ENCODE data around the gene KCTD21. TPM values are rescaled to one million over a fixed set of nuclear protein-coding genes. Genes with fewer than 3 reads are reported as not detected.

Gene KCTD21
- total RNA-seq, 1 donor from 2014 or later: 0.90 TPM

DNA sequence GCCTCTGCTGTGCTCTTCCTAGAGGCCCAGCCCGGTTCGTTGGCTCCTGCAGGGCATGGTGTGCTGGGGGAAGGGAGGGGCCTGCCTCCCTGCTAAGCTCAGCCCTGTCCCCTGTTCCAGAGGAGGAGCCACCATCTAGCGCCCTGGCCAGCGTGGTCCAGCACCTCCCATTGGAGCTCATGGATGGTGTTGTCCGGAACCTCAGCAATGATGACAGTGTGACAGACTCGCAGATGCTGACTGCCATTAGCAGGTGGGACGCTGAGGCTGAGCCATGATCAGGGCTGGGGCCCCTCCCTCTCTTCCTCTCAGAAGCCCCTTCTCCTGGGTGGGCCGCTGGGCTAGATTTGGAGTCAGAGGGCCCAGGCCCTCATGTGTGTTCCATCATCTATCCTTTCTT, 9.4 kb upstream of the KCTD21 start:
- Histone ChIP-seq H3F3A (ENCODE audit: low read depth) (no peaks in the 10 kb centered on the region), H3K4me2 (no peak overlapping the region), H3K27ac (no peak overlapping the region), H3K4me1 (no peaks in the 10 kb centered on the region), H3K4me3 (no peak overlapping the region), H3K9ac (no peak overlapping the region), H3K27me3 (no peaks in the 10 kb centered on the region), H3K36me3 (no peaks in the 10 kb centered on the region), H3K9me3 (ENCODE audit: low read depth) (no peaks in the 10 kb centered on the region), H4K20me1 (ENCODE audit: low read depth) (no peaks in the 10 kb centered on the region), H2AFZ (replicated peaks) (no peak overlapping the region), H3K79me2 (ENCODE audit: low read depth) (no peaks in the 10 kb centered on the region)
- TF ChIP-seq EZH2 (IDR thresholded peaks at IDR 0.05): no peak
- TF ChIP-seq, protein P1, sequence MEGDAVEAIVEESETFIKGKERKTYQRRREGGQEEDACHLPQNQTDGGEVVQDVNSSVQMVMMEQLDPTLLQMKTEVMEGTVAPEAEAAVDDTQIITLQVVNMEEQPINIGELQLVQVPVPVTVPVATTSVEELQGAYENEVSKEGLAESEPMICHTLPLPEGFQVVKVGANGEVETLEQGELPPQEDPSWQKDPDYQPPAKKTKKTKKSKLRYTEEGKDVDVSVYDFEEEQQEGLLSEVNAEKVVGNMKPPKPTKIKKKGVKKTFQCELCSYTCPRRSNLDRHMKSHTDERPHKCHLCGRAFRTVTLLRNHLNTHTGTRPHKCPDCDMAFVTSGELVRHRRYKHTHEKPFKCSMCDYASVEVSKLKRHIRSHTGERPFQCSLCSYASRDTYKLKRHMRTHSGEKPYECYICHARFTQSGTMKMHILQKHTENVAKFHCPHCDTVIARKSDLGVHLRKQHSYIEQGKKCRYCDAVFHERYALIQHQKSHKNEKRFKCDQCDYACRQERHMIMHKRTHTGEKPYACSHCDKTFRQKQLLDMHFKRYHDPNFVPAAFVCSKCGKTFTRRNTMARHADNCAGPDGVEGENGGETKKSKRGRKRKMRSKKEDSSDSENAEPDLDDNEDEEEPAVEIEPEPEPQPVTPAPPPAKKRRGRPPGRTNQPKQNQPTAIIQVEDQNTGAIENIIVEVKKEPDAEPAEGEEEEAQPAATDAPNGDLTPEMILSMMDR (IDR thresholded peaks at IDR 0.05): no peak
- TF ChIP-seq EZH2phosphoT487 (IDR thresholded peaks at IDR 0.05): no peak
- no peak for DNase-seq (ENCODE audit: low spot score)
- H3K36me3 Mint-ChIP-seq: peaks cover 11% of the 10 kb centered on the region
- H3K27me3 Mint-ChIP-seq (ENCODE audit: insufficient read depth, low read depth): peaks cover 5% of the 10 kb centered on the region
- H3K27ac Mint-ChIP-seq: no peak overlapping the region
- no peak overlapping the region for H3K4me3 Mint-ChIP-seq
- H3K9me3 Mint-ChIP-seq: no peaks in the 10 kb centered on the region
- H3K4me1 Mint-ChIP-seq: peaks cover 16% of the 10 kb centered on the region

DNA sequence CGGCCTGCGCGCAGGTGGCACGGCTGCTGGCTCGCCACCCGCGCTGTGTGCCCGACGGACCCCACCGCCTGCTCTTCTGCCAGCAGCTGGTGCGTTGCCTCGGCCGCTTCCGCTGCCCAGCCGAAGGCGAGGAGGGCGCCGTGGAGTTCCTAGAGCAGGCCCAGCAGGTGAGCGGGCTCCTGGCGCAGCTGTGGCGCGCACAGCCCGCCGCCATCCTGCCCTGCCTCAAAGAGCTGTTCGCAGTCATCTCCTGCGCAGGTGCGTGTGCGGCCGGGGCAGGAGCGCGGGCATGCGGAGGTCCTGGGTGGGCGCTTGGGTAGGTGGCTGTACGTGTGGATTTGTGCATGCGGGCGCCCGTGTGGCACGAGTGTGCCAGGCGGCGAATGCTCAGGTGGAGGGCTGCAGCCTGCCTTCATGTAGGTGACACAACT, 8.2 kb upstream of the KCTD21 start:
- no peak overlapping the region for H3K4me3 Mint-ChIP-seq
- Histone ChIP-seq H2AFZ (replicated peaks) (no peak overlapping the region), H4K20me1 (ENCODE audit: low read depth) (no peaks in the 10 kb centered on the region), H3K27me3 (no peaks in the 10 kb centered on the region), H3K4me3 (no peak overlapping the region), H3F3A (ENCODE audit: low read depth) (no peaks in the 10 kb centered on the region), H3K9ac (no peak overlapping the region), H3K4me2 (no peak overlapping the region), H3K27ac (no peak overlapping the region), H3K9me3 (ENCODE audit: low read depth) (no peaks in the 10 kb centered on the region), H3K4me1 (no peaks in the 10 kb centered on the region), H3K79me2 (ENCODE audit: low read depth) (no peaks in the 10 kb centered on the region), H3K36me3 (no peaks in the 10 kb centered on the region)
- peaks cover 8% of the 10 kb centered on the region for H3K36me3 Mint-ChIP-seq
- TF ChIP-seq EZH2 (IDR thresholded peaks at IDR 0.05): no peak
- TF ChIP-seq, protein P1 (IDR thresholded peaks at IDR 0.05): no peak
- no peak for TF ChIP-seq EZH2phosphoT487 (IDR thresholded peaks at IDR 0.05)
- peaks cover 22% of the 10 kb centered on the region for H3K4me1 Mint-ChIP-seq
- DNase-seq (ENCODE audit: low spot score): no peak
- no peaks in the 10 kb centered on the region for H3K9me3 Mint-ChIP-seq
- peaks cover 5% of the 10 kb centered on the region for H3K27me3 Mint-ChIP-seq (ENCODE audit: insufficient read depth, low read depth)
- H3K27ac Mint-ChIP-seq: no peak overlapping the region

- Histone ChIP-seq H3K9me3 (ENCODE audit: low read depth) (no peaks in the 10 kb centered on the region), H2AFZ (replicated peaks) (no peak overlapping the region), H3K36me3 (no peaks in the 10 kb centered on the region), H3K4me2 (no peak overlapping the region), H3K79me2 (ENCODE audit: low read depth) (no peaks in the 10 kb centered on the region), H3K4me1 (no peaks in the 10 kb centered on the region), H3K4me3 (no peak overlapping the region), H4K20me1 (ENCODE audit: low read depth) (no peaks in the 10 kb centered on the region), H3K9ac (no peak overlapping the region), H3F3A (ENCODE audit: low read depth) (no peaks in the 10 kb centered on the region), H3K27me3 (no peaks in the 10 kb centered on the region), H3K27ac (no peak overlapping the region)
- Mint-ChIP-seq H3K27me3 (ENCODE audit: insufficient read depth, low read depth) (peaks cover 3% of the 10 kb centered on the region), H3K36me3 (peaks cover 5% of the 10 kb centered on the region), H3K4me1 (peaks cover 28% of the 10 kb centered on the region), H3K27ac (no peak overlapping the region), H3K9me3 (no peaks in the 10 kb centered on the region), H3K4me3 (no peak overlapping the region)
- TF ChIP-seq EZH2phosphoT487 (IDR thresholded peaks at IDR 0.05) (no peak), EZH2 (IDR thresholded peaks at IDR 0.05) (no peak)
- TF ChIP-seq, protein P1 (IDR thresholded peaks at IDR 0.05): no peak
- no peak for DNase-seq (ENCODE audit: low spot score)
Measured at GRCh38 chr11:78195917-78196560, 7.6 kb upstream of the KCTD21 start.

Data from neural progenitor cell (in vitro differentiated cells).